HCT116 (cell line): Measurements from ENCODE around the gene PDF. TPM values are rescaled to one million over a fixed set of nuclear protein-coding genes. Genes with fewer than 3 reads are reported as not detected.

Experiments
- ATAC-seq: fragments of 200-7000 bp; cut with Tn5 transposase; 2 replicates; pipeline ENCODE4 v1.9.1; 2020; ENCODE audit warnings: mild to moderate bottlenecking, moderate library complexity
- BruUV-seq: library from RNA; stranded (reverse); fragments of 400-500 nt; replicated peaks from 2 replicates; lab custom pipeline; 2021; lab: Mats Ljungman, UMichigan
- CTCF ChIA-PET: fragments of 300-600 bp; sonication (Branson Sonifier 250); formaldehyde crosslinking; loops from one replicate; lab custom pipeline; 2021; ENCODE audit warnings: antibody characterized with exemption; lab: Charles Lee
- POLR2A ChIA-PET: fragments of 300-600, 350-600 bp; sonication (Branson Sonifier 250); formaldehyde crosslinking; loops from one replicate; lab custom pipeline; 2021; ENCODE audit warnings: antibody characterized with exemption; lab: Charles Lee
- RAD21 ChIA-PET, 2 experiments: fragments of 300-600 bp; sonication (Branson Sonifier 250); formaldehyde crosslinking; loops; one replicate each; lab custom pipeline; 2023; ENCODE audit warnings: low total read pairs in 2 of 2; ENCODE audit not compliant: uncharacterized antibody in 2 of 2, unreplicated experiment in 2 of 2, low non-redundant PET in 1 of 2; lab: Charles Lee
- DNase-seq: peaks from one replicate; pipeline ENCODE4 v3.0.0-alpha.2; 2010; ENCODE audit warnings: low read depth, low spot score
- H2AFZ ChIP-seq: fragments of 200-600 bp; shearing (Covaris generic), sonication (generic); 2 replicates; pipeline ENCODE4 v1.6.1; 2017; ENCODE audit warnings: low read depth, mixed run types, mixed read lengths, antibody characterized with exemption, low read length; ENCODE audit not compliant: poor library complexity, severe bottlenecking
- H3K27ac ChIP-seq: 2 replicates; pipeline ENCODE4 v1.5.1; 2012; ENCODE audit warnings: low read depth, low read length
- H3K27me3 ChIP-seq: fragments of 200-600 bp; sonication (generic); 2 replicates; pipeline ENCODE4 v1.6.1; 2016; ENCODE audit warnings: mixed run types, low read length, mixed read lengths; ENCODE audit not compliant: insufficient read depth
- H3K36me3 ChIP-seq, 2 experiments: fragments of 200-500 bp in 1 of 2; fragments of 200-600 bp in 1 of 2; sonication (Bioruptor generic) in 1 of 2; sonication (generic) in 1 of 2; 2 replicates each; pipeline versions ENCODE4 v1.5.1 to v1.6.1; 2014 to 2016; ENCODE audit warnings: low read length in 2 of 2, inconsistent platforms in 1 of 2, mixed read lengths in 1 of 2, mixed run types in 1 of 2; ENCODE audit not compliant: insufficient read depth in 2 of 2, control insufficient read depth in 1 of 2
- H3K4me1 ChIP-seq, 2 experiments: fragments of 200-600 bp in 1 of 2; sonication (generic) in 1 of 2; 2 replicates each; pipeline versions ENCODE4 v1.5.1 to v1.6.1; 2012 to 2017; ENCODE audit warnings: low read length in 2 of 2, inconsistent platforms in 1 of 2, mild to moderate bottlenecking in 1 of 2, mixed read lengths in 1 of 2, mixed run types in 1 of 2, moderate library complexity in 1 of 2; ENCODE audit not compliant: insufficient read depth in 2 of 2, control insufficient read depth in 1 of 2
- H3K4me2 ChIP-seq: fragments of 200-600 bp; sonication (generic); 2 replicates; pipeline ENCODE4 v1.6.1; 2017; ENCODE audit warnings: mixed run types, low read length, mixed read lengths
- H3K4me3 ChIP-seq, 2 experiments: fragments of 200-600 bp in 1 of 2; sonication (generic) in 1 of 2; replicated peaks in 1 of 2; 2 replicates each; pipeline ENCODE4 v1.5.1; 2011 to 2016; ENCODE audit warnings: low read length in 2 of 2, control low read depth in 1 of 2, low read depth in 1 of 2, mild to moderate bottlenecking in 1 of 2, mixed read lengths in 1 of 2, mixed run types in 1 of 2
- H3K79me2 ChIP-seq: fragments of 200-600 bp; sonication (generic); 2 replicates; pipeline ENCODE4 v1.6.1; 2017; ENCODE audit warnings: mild to moderate bottlenecking, mixed run types, low read length, moderate library complexity, mixed read lengths; ENCODE audit not compliant: insufficient read depth
- H3K9ac ChIP-seq: fragments of 200-600 bp; sonication (generic); 2 replicates; pipeline ENCODE4 v1.6.1; 2016; ENCODE audit warnings: low read length, mixed read lengths
- H3K9me2 ChIP-seq: fragments of 200-600 bp; sonication (generic), shearing (Covaris generic); 2 replicates; pipeline ENCODE4 v1.6.1; 2017; ENCODE audit warnings: mixed run types, mild to moderate bottlenecking, moderate library complexity; ENCODE audit not compliant: insufficient read depth
- H3K9me3 ChIP-seq, 2 experiments: fragments of 200-500 bp in 1 of 2; fragments of 200-600 bp in 1 of 2; sonication (Bioruptor generic) in 1 of 2; sonication (generic) in 1 of 2; 2 replicates each; pipeline ENCODE4 v1.6.1; 2014 to 2017; ENCODE audit warnings: low read length in 2 of 2, mixed read lengths in 2 of 2, inconsistent platforms in 1 of 2, low read depth in 1 of 2, mild to moderate bottlenecking in 1 of 2, mixed run types in 1 of 2, moderate library complexity in 1 of 2; ENCODE audit not compliant: control insufficient read depth in 1 of 2, insufficient read depth in 1 of 2
- H4K20me1 ChIP-seq: fragments of 200-600 bp; sonication (generic), shearing (Covaris generic); 2 replicates; pipeline ENCODE4 v1.6.1; 2017; ENCODE audit warnings: mixed run types, mild to moderate bottlenecking, moderate library complexity; ENCODE audit not compliant: insufficient read depth
- ATF3 ChIP-seq: IDR thresholded peaks from 2 replicates; pipeline ENCODE4 v1.6.1; 2012
- CBX3 ChIP-seq: IDR thresholded peaks from 2 replicates; pipeline ENCODE4 v1.6.1; 2012; ENCODE audit warnings: low read depth
- CEBPB ChIP-seq: IDR thresholded peaks from 2 replicates; pipeline ENCODE4 v1.6.1; 2012; ENCODE audit warnings: low read depth
- CTCF ChIP-seq, 3 experiments: fragments of 200-600 bp in 1 of 3; sonication (generic) in 1 of 3; IDR thresholded peaks in 2 of 3; conservative IDR thresholded peaks in 1 of 3; 2 replicates each; pipeline ENCODE4 v1.5.1; 2012 to 2017; ENCODE audit warnings: low read depth in 2 of 3, low read length in 2 of 3, antibody characterized with exemption in 1 of 3, borderline replicate concordance in 1 of 3, control low read depth in 1 of 3, mild to moderate bottlenecking in 1 of 3, mixed read lengths in 1 of 3, mixed run types in 1 of 3, moderate library complexity in 1 of 3; ENCODE audit not compliant: insufficient read depth in 1 of 3
- EGR1 ChIP-seq: IDR thresholded peaks from 2 replicates; pipeline ENCODE4 v1.6.1; 2012; ENCODE audit warnings: low read depth
- ELF1 ChIP-seq: IDR thresholded peaks from 2 replicates; pipeline ENCODE4 v1.6.1; 2012; ENCODE audit warnings: low read depth, borderline replicate concordance
- EZH2phosphoT487 ChIP-seq: fragments of 200-600 bp; IDR thresholded peaks from 2 replicates; pipeline ENCODE4 v1.6.1; 2018; ENCODE audit warnings: antibody characterized with exemption, borderline replicate concordance
- FOSL1 ChIP-seq: IDR thresholded peaks from 2 replicates; pipeline ENCODE4 v1.6.1; 2012; ENCODE audit warnings: low read depth
- MAX ChIP-seq: IDR thresholded peaks from 2 replicates; pipeline ENCODE4 v1.6.1; 2012
- RAD21 ChIP-seq: IDR thresholded peaks from 2 replicates; pipeline ENCODE4 v1.6.1; 2012; ENCODE audit warnings: low read depth, mild to moderate bottlenecking
- REST ChIP-seq: IDR thresholded peaks from 2 replicates; pipeline ENCODE4 v1.6.1; 2012; ENCODE audit warnings: low read depth
- SP1 ChIP-seq: IDR thresholded peaks from 2 replicates; pipeline ENCODE4 v1.6.1; 2012; ENCODE audit warnings: low read depth
- SRF ChIP-seq: IDR thresholded peaks from 2 replicates; pipeline ENCODE4 v1.6.1; 2012; ENCODE audit warnings: low read depth
- TCF7L2 ChIP-seq: IDR thresholded peaks from 2 replicates; pipeline ENCODE4 v1.7.0; 2011; ENCODE audit warnings: borderline replicate concordance, inconsistent platforms; ENCODE audit not compliant: insufficient read depth, insufficient read length; ENCODE audit errors: extremely low read depth
- YY1 ChIP-seq: IDR thresholded peaks from 2 replicates; pipeline ENCODE4 v1.6.1; 2011; ENCODE audit warnings: low read length, low read depth, moderate library complexity, mild to moderate bottlenecking; ENCODE audit not compliant: insufficient replicate concordance; ENCODE audit errors: extremely low read depth
- ZBTB33 ChIP-seq: IDR thresholded peaks from 2 replicates; pipeline ENCODE4 v1.6.1; 2011; ENCODE audit warnings: mild to moderate bottlenecking, low read length, moderate library complexity; ENCODE audit not compliant: insufficient replicate concordance; ENCODE audit errors: extremely low read depth
- ZFX ChIP-seq: fragments of 450-650 bp; IDR thresholded peaks from 2 replicates; pipeline ENCODE4 v1.6.1; 2017
- intact Hi-C: fragments of 100-400 bp; cut with micrococcal nuclease; formaldehyde crosslinking; loops from 2 replicates; pipeline ENCODE4 v1.10.0; 2022
- total RNA-seq: library from RNA; stranded (reverse); gene quantifications from one replicate; pipeline ENCODE4 v1.2.1, GENCODE V29; 2021; ENCODE audit not compliant: unreplicated experiment

The PDF gene
- total RNA-seq, 1 experiment from 2014 or later = 33.9 TPM

GRCh38 chr16:69302301-69302700 is 28.1 kb downstream of the PDF start:
- H2AFZ ChIP-seq = no peak overlapping the region
- TF ChIP-seq CEBPB (no peak), EZH2phosphoT487 (no peak), ZBTB33 (no peak), ELF1 (no peak), SRF (no peak), ZFX (no peak), FOSL1 (no peak), EGR1 (no peak), ATF3 (no peak), YY1 (no peak), TCF7L2 (no peak), REST (no peak), MAX (no peak), SP1 (no peak), CTCF (IDR thresholded peaks at IDR 0.05 in 2 of 3, conservative IDR thresholded peaks at IDR 0.05 in 1 of 3; ENCODE audit: borderline replicate concordance in 1 of 3, insufficient read depth in 1 of 3, low read depth in 2 of 3, low read length in 2 of 3) (no peak), RAD21 (no peak), CBX3 (no peak)
- TF ChIP-seq, all 23 proteins: peak for 0
- RAD21 ChIA-PET = no interaction called here
- no peaks in the 10 kb centered on the region for H3K4me1 ChIP-seq
- H3K9me3 ChIP-seq = no peaks in the 10 kb centered on the region
- H4K20me1 ChIP-seq = no peaks in the 10 kb centered on the region
- H3K36me3 ChIP-seq = peaks cover 0 to 17% of the 10 kb centered on the region in 2 experiments; a peak in 2 of 4 replicates
- H3K79me2 ChIP-seq = no peaks in the 10 kb centered on the region
- ATAC-seq = no peak
- no peak overlapping the region for H3K4me2 ChIP-seq
- H3K9ac ChIP-seq = no peak overlapping the region
- H3K27ac ChIP-seq = no peak overlapping the region
- intact Hi-C loops = no loop called here
- CTCF ChIA-PET = no interaction called here
- POLR2A ChIA-PET = interaction anchor here (1.1 kb wide), 1 partner anchor 13 kb away, joined by 3 read pairs; no protein-coding TSS in a partner anchor
- H3K9me2 ChIP-seq = no peaks in the 10 kb centered on the region
- H3K27me3 ChIP-seq = no peaks in the 10 kb centered on the region
- no TSS peak for BruUV-seq
- DNase-seq = no peak
- no peak overlapping the region for H3K4me3 ChIP-seq
